Embryonic facial prominence (tissue), 1 donor: ENCODE data around the gene C3orf52.
"Not testable (repeated sequence)": the region's sequence is repeated elsewhere in the genome, so short reads cannot be mapped to it uniquely, and the experiment has no call there.

Experiments used
- DNase-seq: peaks from one replicate; pipeline ENCODE4 v3.0.0-alpha.2; 2016; ENCODE audit errors: extremely low spot score

C3orf52 gene

GRCh38 chr3:112086076-112086854 is at the start of gene C3orf52:
Gene C3orf52 (plus strand): TSS chr3:112086389. CDS start chr3:112086408, 19 bp downstream.
- DNase-seq = no peak

GRCh38 chr3:112037194-112037593 is 49.0 kb upstream of the C3orf52 start:
- not testable (repeated sequence) for DNase-seq

GRCh38 chr3:112038863-112039262 is 47.3 kb upstream of the C3orf52 start:
- no peak for DNase-seq

- DNase-seq = no peak
Measured at GRCh38 chr3:112041321-112041720, 44.9 kb upstream of the C3orf52 start.

GRCh38 chr3:112042842-112043280 is 43.3 kb upstream of the C3orf52 start:
- DNase-seq = no peak

GRCh38 chr3:112043621-112044201 is 42.5 kb upstream of the C3orf52 start:
- peak; percentile 59 for DNase-seq

- no peak for DNase-seq
Measured at GRCh38 chr3:112046599-112046998, 39.6 kb upstream of the C3orf52 start.

GRCh38 chr3:112047264-112047663 is 38.9 kb upstream of the C3orf52 start:
- DNase-seq = no peak

GRCh38 chr3:112048911-112049310 is 37.3 kb upstream of the C3orf52 start:
- no peak for DNase-seq

GRCh38 chr3:112053229-112053628 is 33.0 kb upstream of the C3orf52 start:
- no peak for DNase-seq

- DNase-seq = no peak
Measured at GRCh38 chr3:112056451-112056929, 29.7 kb upstream of the C3orf52 start.

- no peak for DNase-seq
Measured at GRCh38 chr3:112059497-112059896, 26.7 kb upstream of the C3orf52 start.

GRCh38 chr3:112061152-112061551 is 25.0 kb upstream of the C3orf52 start:
- no peak for DNase-seq

- DNase-seq = not testable (repeated sequence)
Measured at GRCh38 chr3:112072387-112073060, 13.7 kb upstream of the C3orf52 start.

GRCh38 chr3:112074006-112074405 is 12.2 kb upstream of the C3orf52 start:
- no peak for DNase-seq

- DNase-seq = peak; percentile 55
Measured at GRCh38 chr3:112074616-112075497, 11.3 kb upstream of the C3orf52 start.

- no peak for DNase-seq
Measured at GRCh38 chr3:112078125-112079083, 7.8 kb upstream of the C3orf52 start.

GRCh38 chr3:112083239-112083638 is 3.0 kb upstream of the C3orf52 start:
- DNase-seq = no peak

GRCh38 chr3:112084980-112085705 is 1.0 kb upstream of the C3orf52 start:
- no peak for DNase-seq

GRCh38 chr3:112085735-112086075 is 484 bp upstream of the C3orf52 start:
- no peak for DNase-seq
